GM12892 (cell line): Measurements from ENCODE around the gene NEK9.

Experiments
- DNase-seq: peaks from one replicate; pipeline ENCODE4 v3.0.0; 2011; ENCODE audit not compliant: insufficient read length
- FAIRE-seq: peaks from 2 replicates; lab custom pipeline; 2011; peaks lifted over from hg19 to GRCh38; lab: Jason Lieb, UNC
- POLR2A ChIP-seq: IDR thresholded peaks from 2 replicates; pipeline ENCODE4 v1.6.1; 2011; ENCODE audit warnings: low read depth, low read length, control low read depth
- POLR2AphosphoS5 ChIP-seq: IDR thresholded peaks from 2 replicates; pipeline ENCODE4 v1.6.1; 2011; ENCODE audit warnings: low read depth, low read length, control low read depth
- TAF1 ChIP-seq: IDR thresholded peaks from 2 replicates; pipeline ENCODE4 v1.6.1; 2011; ENCODE audit warnings: low read depth, mild to moderate bottlenecking, control low read depth, low read length, borderline replicate concordance

Gene NEK9

GRCh38 chr14:75044752-75045151 is 82.1 kb downstream of the NEK9 start:
- DNase-seq (no peak), FAIRE-seq (no peak)
- TF ChIP-seq POLR2AphosphoS5: no peak
- no peak for TF ChIP-seq POLR2A
- no peak for TF ChIP-seq TAF1

DNA sequence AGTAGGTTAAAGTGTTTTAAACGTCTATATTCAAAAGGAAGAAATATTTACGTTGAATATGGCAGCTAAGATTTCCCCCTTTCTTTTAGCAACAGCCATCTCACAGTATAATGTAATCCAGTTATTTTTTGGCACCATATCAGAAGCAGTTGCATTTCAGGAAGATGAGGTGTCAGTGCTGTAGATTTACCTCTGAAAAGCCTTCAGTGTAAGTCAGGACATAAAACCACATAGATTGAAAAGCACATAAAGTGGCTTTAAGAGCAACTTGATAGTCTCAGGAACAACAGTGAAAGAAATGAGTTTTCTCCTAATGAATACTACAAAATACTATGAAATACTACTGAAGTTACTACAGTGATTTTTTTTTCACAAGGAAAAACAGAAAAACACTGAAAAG is 82.5 kb downstream of the NEK9 start:
- FAIRE-seq (no peak), DNase-seq (no peak)
- TF ChIP-seq POLR2AphosphoS5 (no peak), TAF1 (no peak), POLR2A (no peak)

DNA sequence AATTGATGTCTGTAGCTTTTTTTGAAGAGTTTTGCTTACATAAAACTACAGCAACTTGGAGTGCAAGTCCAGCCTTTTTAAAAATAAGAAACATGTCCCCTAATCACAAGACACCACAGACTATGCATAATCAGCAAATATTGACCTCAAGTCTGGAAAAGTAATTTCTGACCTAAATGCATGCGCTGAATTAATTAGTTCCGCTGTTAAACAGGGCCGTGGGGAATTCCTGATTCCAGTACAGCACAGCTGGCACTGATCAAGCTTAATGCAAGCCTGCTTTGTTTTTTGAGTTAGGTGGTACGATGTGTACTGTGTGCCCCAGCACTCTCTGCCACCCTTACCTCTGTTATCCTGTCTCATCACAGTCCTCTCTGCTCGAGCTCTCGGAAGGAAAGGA is 84.8 kb downstream of the NEK9 start:
- FAIRE-seq: no peak
- TF ChIP-seq POLR2AphosphoS5: no peak
- TF ChIP-seq TAF1: no peak
- TF ChIP-seq POLR2A: no peak
- DNase-seq: no peak

GRCh38 chr14:75041613-75042012 is 85.2 kb downstream of the NEK9 start:
- FAIRE-seq (no peak), DNase-seq (no peak)
- no peak for TF ChIP-seq POLR2A
- no peak for TF ChIP-seq POLR2AphosphoS5
- TF ChIP-seq TAF1: no peak

DNA sequence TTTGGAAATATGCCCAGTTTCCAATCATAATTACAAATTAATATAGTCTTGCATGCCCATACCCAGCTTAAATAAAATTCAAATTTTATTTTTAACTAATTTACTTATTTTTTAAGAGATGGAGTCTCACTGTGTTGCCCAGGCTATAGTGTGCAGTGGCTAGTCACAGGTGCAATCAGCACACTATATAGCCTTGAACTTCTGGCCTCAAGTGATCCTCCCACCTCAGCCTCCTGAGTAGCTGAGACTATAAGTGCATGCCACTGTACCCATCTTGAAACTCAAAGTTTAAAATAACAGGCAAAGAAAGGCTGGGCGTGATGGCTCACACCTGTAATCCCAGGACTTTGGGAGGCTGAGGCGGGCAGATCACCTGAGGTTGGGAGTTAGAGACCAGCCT is 85.9 kb downstream of the NEK9 start:
- TF ChIP-seq POLR2A (no peak), POLR2AphosphoS5 (no peak), TAF1 (no peak)
- no peak for FAIRE-seq
- no peak for DNase-seq

DNA sequence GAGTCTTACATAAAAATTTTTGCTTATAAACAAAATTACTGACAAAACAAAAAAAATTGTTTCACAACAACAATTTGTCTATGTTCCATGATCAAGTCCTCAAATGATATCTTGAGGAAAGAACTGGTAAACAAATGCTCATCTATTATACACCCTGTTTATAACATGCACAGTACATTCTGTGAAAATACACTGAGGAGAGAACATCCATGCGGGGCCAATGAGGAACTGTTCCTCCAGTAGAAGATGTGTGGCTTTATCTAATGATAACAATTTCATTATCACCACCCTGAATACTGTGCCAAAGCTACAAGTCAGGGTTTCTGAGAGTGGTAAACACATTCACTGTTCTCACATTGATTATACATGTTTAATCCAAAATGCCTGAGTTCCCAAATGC is 86.3 kb downstream of the NEK9 start:
- no peak for TF ChIP-seq POLR2AphosphoS5
- no peak for TF ChIP-seq TAF1
- no peak for TF ChIP-seq POLR2A
- FAIRE-seq (no peak), DNase-seq (no peak)

GRCh38 chr14:75032939-75033338 is 93.9 kb downstream of the NEK9 start:
- no peak for TF ChIP-seq POLR2AphosphoS5
- TF ChIP-seq POLR2A: no peak
- TF ChIP-seq TAF1: no peak
- FAIRE-seq (no peak), DNase-seq (no peak)

DNA sequence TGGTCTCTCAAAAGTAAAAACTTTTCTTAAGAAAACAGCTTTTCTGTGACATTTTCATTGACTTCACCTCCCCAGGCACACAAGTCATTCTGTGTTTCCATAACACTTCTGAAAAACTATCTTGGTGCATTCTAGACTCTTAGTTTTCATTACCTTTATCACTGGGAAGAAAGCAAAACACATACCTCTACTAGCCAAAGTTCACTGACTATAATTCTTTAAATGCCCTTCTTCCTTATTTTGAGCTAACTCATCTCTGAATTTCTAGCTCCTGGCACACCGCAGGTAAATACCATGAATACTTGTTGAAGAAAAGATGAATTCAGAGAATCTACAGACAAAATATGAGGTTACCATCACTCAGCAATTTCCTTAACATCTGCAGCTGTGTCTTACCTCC is 96.7 kb downstream of the NEK9 start:
- no peak for DNase-seq
- FAIRE-seq: no peak
- no peak for TF ChIP-seq POLR2AphosphoS5
- TF ChIP-seq POLR2A: no peak
- no peak for TF ChIP-seq TAF1
